ENCODE results near the gene KRT83. TPM values are rescaled to one million over a fixed set of nuclear protein-coding genes. Genes with fewer than 3 reads are reported as not detected.

The KRT83 gene
- total RNA-seq, 4 donors from 2014 or later: 10.3 to 97.1 (median 33.9) TPM; not detected in 1

DNA sequence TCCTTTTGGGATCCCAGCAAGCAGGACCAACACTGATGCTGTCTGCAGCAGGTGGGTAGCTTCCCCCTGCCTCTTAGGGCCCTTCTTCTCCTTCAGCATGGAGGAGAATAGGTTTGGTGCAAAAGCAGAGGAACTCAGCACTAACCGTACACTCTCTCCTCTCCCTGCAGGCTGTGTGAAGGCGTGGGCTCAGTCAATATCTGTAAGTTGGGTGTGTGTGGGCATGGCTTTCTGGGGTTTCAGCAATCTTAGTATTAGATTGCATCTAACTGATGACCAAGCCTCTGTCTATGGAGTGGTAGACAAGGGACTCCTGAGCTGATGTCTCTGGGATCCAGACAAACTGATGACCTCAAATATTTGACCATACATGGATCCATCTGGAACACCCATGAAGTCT lies 31.8 kb upstream of the KRT83 start:
- 83% methylated on average over 2 of the region's 2 CpGs for WGBS
- Histone ChIP-seq H3K4me3 (no peak overlapping the region), H3K36me3 (no peaks in the 10 kb centered on the region), H3K9me3 (no peaks in the 10 kb centered on the region), H3K4me1 (peaks cover 11% of the 10 kb centered on the region), H3K27me3 (peaks cover 4% of the 10 kb centered on the region), H3K27ac (no peak overlapping the region)
- DNase-seq (ENCODE audit: low spot score in 2 of 2): peak in 1 of 2 donors; percentile 20
- TF ChIP-seq POLR2A (IDR thresholded peaks at IDR 0.05) (no peak), CTCF (IDR thresholded peaks at IDR 0.05) (no peak), EP300 (IDR thresholded peaks at IDR 0.05) (no peak), POLR2AphosphoS5 (IDR thresholded peaks at IDR 0.05) (no peak)

GRCh38 chr12:52351196-52352059 lies 30.2 kb upstream of the KRT83 start:
- no peak overlapping the region for H3K27ac ChIP-seq

DNA sequence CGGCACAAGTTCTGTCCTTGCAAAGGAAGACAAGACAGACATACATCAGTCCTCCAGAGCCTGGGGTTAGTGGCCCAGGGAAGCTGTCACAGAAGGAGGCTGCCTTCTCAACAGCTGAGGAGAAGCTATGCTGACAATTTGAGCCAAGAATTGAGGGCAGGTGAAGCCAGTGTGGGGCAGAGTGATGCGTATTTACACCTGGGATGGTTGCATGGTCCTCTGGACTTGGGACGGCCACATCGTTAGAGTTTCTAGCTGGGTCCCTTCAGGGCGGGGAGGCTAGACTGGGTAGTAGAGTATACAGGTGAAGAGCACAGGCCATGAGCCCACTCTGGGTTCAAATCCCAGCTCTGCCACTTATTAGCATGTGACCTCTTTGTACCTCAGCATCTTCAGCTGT lies 29.6 kb upstream of the KRT83 start:
- no peak overlapping the region for H3K27ac ChIP-seq
- WGBS: 88% methylated on average over 5 of the region's 5 CpGs
- no peak for TF ChIP-seq CTCF (IDR thresholded peaks at IDR 0.05)
- no peak for TF ChIP-seq EP300 (IDR thresholded peaks at IDR 0.05)
- TF ChIP-seq POLR2A (IDR thresholded peaks at IDR 0.05): no peak
- no peak for TF ChIP-seq POLR2AphosphoS5 (IDR thresholded peaks at IDR 0.05)
- H3K27me3 ChIP-seq: no peaks in the 10 kb centered on the region
- H3K4me3 ChIP-seq: no peak overlapping the region
- no peaks in the 10 kb centered on the region for H3K9me3 ChIP-seq
- no peaks in the 10 kb centered on the region for H3K36me3 ChIP-seq
- peak in 1 of 2 donors; percentile 26 for DNase-seq (ENCODE audit: low spot score in 2 of 2)
- H3K4me1 ChIP-seq: peaks cover 22% of the 10 kb centered on the region

More at GRCh38 chr12:52351196-52352059, 30.2 kb upstream of the KRT83 start:
- no peaks in the 10 kb centered on the region for H3K36me3 ChIP-seq
- TF ChIP-seq EP300 (IDR thresholded peaks at IDR 0.05): no peak
- TF ChIP-seq CTCF (IDR thresholded peaks at IDR 0.05): no peak
- TF ChIP-seq POLR2A (IDR thresholded peaks at IDR 0.05): no peak
- TF ChIP-seq POLR2AphosphoS5 (IDR thresholded peaks at IDR 0.05): no peak
- WGBS: 35% methylated on average over 9 of the region's 9 CpGs
- H3K4me1 ChIP-seq: peaks cover 18% of the 10 kb centered on the region
- no peak overlapping the region for H3K4me3 ChIP-seq
- peak in 1 of 2 donors; percentile 79 for DNase-seq (ENCODE audit: low spot score in 2 of 2)
- H3K27me3 ChIP-seq: no peaks in the 10 kb centered on the region
- H3K9me3 ChIP-seq: no peaks in the 10 kb centered on the region

DNA sequence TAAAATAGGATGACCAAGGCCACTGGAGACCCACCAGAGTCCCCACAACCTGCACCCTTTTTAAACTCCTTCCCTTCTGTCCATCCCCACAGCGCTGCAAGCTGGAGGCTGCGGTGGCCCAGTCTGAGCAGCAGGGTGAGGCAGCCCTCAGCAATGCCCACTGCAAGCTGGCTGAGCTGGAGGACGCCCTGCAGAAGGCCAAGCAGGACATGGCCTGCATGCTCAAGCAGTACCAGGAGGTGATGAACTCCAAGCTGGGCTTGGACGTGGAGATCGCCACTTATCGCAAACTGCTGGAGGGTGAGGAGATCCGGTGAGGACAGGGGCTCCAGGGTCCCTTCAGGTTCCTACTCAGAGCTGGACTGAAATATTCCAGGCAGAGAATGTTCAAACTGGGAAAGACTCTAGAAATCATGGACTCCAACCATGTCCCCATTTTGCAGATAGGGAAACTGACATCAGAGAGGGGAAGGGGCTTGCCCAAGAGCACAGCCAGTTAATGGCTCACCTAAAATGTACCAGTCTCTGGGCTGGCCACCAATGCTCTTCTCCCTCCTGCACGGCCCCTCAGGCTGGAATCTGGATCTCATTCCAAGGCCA lies 28.9 kb upstream of the KRT83 start:
- Histone ChIP-seq H3K36me3 (no peaks in the 10 kb centered on the region), H3K27me3 (no peaks in the 10 kb centered on the region), H3K9me3 (no peaks in the 10 kb centered on the region), H3K4me1 (peaks cover 22% of the 10 kb centered on the region), H3K4me3 (no peak overlapping the region), H3K27ac (no peak overlapping the region)
- DNase-seq (ENCODE audit: low spot score in 2 of 2): peak in 1 of 2 donors; percentile 54
- TF ChIP-seq EP300 (IDR thresholded peaks at IDR 0.05): no peak
- 93% methylated on average over 8 of the region's 8 CpGs for WGBS

DNA sequence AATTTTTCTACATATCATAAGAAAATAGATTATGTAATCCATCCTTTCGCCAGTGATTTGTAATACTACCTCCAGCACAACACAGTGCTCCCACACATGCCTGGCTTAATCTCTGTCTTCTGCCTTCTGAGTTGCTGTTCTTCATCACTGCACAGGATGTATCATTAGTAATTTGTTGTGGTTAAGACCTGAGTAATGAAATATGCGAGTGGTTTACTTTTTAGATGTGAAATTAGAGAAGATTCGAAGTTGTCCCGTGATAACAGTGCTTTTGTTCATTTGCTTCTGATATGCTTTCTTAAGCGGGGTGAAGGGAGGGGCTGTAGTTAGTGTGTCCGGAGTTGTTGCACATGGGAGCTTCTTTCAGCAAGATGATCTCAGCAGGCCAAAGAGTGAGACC lies 28.0 kb upstream of the KRT83 start:
- Histone ChIP-seq H3K27ac (no peak overlapping the region), H3K36me3 (no peaks in the 10 kb centered on the region), H3K27me3 (no peaks in the 10 kb centered on the region), H3K9me3 (no peaks in the 10 kb centered on the region), H3K4me1 (peaks cover 22% of the 10 kb centered on the region), H3K4me3 (no peak overlapping the region)
- WGBS: 65% methylated on average over 6 of the region's 6 CpGs
- no peak for DNase-seq (ENCODE audit: low spot score in 2 of 2)
- TF ChIP-seq POLR2A (IDR thresholded peaks at IDR 0.05): no peak
- no peak for TF ChIP-seq CTCF (IDR thresholded peaks at IDR 0.05)
- TF ChIP-seq POLR2AphosphoS5 (IDR thresholded peaks at IDR 0.05): no peak
- TF ChIP-seq EP300 (IDR thresholded peaks at IDR 0.05): no peak

Measured in suprapubic skin (tissue), 4 donors.